Activated B cell treated with CpG ODN at 0.5 μM for 24 hours (primary cell): ENCODE measurements around the gene GALNT9. TPM values are rescaled to one million over a fixed set of nuclear protein-coding genes. Genes with fewer than 3 reads are reported as not detected.

ENCODE experiments used
- ATAC-seq: fragments of 200-7000 bp; cut with Tn5 transposase; one replicate; pipeline ENCODE4 v1.10.0; 2021; ENCODE audit warnings: low read depth, mild to moderate bottlenecking, moderate library complexity
- CTCF ChIA-PET: fragments of 350-600 bp; sonication (Branson Sonifier 250); formaldehyde crosslinking; loops from one replicate; lab custom pipeline; 2021; ENCODE audit warnings: antibody characterized with exemption; lab: Charles Lee
- POLR2A ChIA-PET: fragments of 350-600 bp; sonication (Branson Sonifier 250); formaldehyde crosslinking; loops from one replicate; lab custom pipeline; 2021; ENCODE audit warnings: antibody characterized with exemption; lab: Charles Lee
- DNase-seq: peaks from one replicate; pipeline ENCODE4 v3.0.0; 2022
- H3K27ac Mint-ChIP-seq: one replicate; pipeline ENCODE4 v1.8.0; 2020; ENCODE audit warnings: mixed read lengths
- H3K27me3 Mint-ChIP-seq: one replicate; pipeline ENCODE4 v1.8.0; 2021; ENCODE audit warnings: mixed read lengths
- H3K36me3 Mint-ChIP-seq: one replicate; pipeline ENCODE4 v1.8.0; 2021; ENCODE audit warnings: low read depth, mixed read lengths
- H3K4me1 Mint-ChIP-seq: one replicate; pipeline ENCODE4 v1.8.0; 2021; ENCODE audit warnings: mixed read lengths
- H3K4me3 Mint-ChIP-seq: one replicate; pipeline ENCODE4 v1.8.0; 2020; ENCODE audit warnings: mild to moderate bottlenecking, mixed read lengths
- H3K9me3 Mint-ChIP-seq: one replicate; pipeline ENCODE4 v1.8.0; 2020; ENCODE audit warnings: mixed read lengths
- intact Hi-C: fragments of 100-400 bp; cut with micrococcal nuclease; formaldehyde crosslinking; loops from one replicate; pipeline ENCODE4 v1.15.1; 2024
- total RNA-seq: library from RNA; stranded (reverse); gene quantifications from 2 replicates; pipeline ENCODE4 v1.2.3, GENCODE V29; 2022
- TF ChIP-seq, protein P1 (sequence below): fragments of 200-600 bp; IDR thresholded peaks from one replicate; pipeline ENCODE4 v1.8.0; 2022; ENCODE audit warnings: antibody characterized with exemption, mild to moderate bottlenecking

GALNT9 gene
- total RNA-seq, 1 donor from 2014 or later, result not detected

DNA sequence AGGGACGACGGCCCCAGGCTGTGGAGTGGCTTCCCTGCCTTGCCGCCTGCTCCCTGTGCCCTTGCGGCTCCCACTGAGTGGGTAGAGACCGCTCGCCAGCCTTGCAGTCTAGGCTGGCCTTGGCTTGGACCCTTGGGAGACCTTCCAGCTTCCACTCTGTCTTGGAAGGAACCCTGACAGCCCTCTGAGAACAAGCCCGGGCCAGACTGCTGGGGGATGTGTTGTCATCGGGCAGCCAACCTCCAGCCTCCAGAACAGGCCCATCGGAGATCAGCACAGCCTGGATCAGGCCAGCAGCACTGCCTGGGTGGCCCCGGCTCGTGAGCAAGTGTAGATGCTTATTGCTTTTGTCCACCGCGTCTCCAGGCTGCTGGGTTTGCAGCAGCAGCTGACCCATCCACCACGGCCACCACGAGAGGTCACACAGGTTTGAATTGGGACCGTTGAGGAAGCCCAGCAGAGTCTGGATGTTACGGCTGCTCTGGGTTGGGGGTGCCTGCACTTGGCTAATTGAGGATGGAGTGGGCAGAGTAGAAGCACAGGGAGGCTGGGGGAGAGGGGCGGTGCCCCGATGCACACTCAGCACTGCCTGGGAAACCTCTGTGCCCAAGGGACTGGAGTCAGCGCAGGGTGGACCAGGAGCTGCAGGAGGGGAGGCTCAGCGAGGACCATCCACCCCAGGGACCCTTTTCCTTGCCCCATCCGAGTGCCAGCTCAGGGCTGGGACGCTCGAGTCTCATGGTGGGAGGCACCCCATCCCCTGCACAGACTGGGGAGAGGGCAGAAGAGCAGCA, 129.7 kb downstream of the GALNT9 start:
- CTCF ChIA-PET, result no interaction called here
- H3K27ac Mint-ChIP-seq, result no peak overlapping the region
- no peaks in the 10 kb centered on the region for H3K36me3 Mint-ChIP-seq
- peaks cover 18% of the 10 kb centered on the region for H3K27me3 Mint-ChIP-seq
- DNase-seq (no peak), ATAC-seq (no peak)
- no peaks in the 10 kb centered on the region for H3K4me1 Mint-ChIP-seq
- H3K4me3 Mint-ChIP-seq, result no peak overlapping the region
- POLR2A ChIA-PET, result no interaction called here
- intact Hi-C loops, result no loop called here
- no peaks in the 10 kb centered on the region for H3K9me3 Mint-ChIP-seq
- TF ChIP-seq, protein P1, sequence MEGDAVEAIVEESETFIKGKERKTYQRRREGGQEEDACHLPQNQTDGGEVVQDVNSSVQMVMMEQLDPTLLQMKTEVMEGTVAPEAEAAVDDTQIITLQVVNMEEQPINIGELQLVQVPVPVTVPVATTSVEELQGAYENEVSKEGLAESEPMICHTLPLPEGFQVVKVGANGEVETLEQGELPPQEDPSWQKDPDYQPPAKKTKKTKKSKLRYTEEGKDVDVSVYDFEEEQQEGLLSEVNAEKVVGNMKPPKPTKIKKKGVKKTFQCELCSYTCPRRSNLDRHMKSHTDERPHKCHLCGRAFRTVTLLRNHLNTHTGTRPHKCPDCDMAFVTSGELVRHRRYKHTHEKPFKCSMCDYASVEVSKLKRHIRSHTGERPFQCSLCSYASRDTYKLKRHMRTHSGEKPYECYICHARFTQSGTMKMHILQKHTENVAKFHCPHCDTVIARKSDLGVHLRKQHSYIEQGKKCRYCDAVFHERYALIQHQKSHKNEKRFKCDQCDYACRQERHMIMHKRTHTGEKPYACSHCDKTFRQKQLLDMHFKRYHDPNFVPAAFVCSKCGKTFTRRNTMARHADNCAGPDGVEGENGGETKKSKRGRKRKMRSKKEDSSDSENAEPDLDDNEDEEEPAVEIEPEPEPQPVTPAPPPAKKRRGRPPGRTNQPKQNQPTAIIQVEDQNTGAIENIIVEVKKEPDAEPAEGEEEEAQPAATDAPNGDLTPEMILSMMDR, result no peak

DNA sequence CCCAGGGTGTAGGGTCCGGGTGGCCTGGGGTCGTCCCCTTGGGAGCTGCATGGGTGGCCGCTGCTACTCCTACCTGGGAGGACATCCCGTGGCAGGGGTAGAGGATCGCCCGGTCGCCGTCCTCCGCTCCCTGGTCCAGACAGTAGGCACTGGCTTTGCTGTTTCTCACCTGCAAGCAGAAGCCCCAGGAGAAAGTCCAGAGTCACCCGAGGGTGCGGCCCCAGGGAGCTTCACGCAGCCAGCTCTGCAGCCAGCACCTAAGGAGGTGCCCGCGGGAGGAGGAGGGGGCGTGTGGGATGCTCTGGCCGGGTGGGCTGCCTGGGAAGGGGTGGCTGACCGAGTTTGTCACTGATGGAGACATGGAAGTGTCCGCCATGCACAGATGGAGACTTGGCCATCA, 130.3 kb downstream of the GALNT9 start:
- no peak for DNase-seq
- H3K27ac Mint-ChIP-seq, result no peak overlapping the region
- TF ChIP-seq, protein P1, result no peak
- no peak overlapping the region for H3K4me3 Mint-ChIP-seq
- ChIA-PET CTCF (no interaction called here), POLR2A (no interaction called here)
- intact Hi-C loops, result no loop called here
- H3K36me3 Mint-ChIP-seq, result no peaks in the 10 kb centered on the region
- peaks cover 14% of the 10 kb centered on the region for H3K27me3 Mint-ChIP-seq
- ATAC-seq, result no peak
- H3K4me1 Mint-ChIP-seq, result no peaks in the 10 kb centered on the region
- peaks cover 2% of the 10 kb centered on the region for H3K9me3 Mint-ChIP-seq

DNA sequence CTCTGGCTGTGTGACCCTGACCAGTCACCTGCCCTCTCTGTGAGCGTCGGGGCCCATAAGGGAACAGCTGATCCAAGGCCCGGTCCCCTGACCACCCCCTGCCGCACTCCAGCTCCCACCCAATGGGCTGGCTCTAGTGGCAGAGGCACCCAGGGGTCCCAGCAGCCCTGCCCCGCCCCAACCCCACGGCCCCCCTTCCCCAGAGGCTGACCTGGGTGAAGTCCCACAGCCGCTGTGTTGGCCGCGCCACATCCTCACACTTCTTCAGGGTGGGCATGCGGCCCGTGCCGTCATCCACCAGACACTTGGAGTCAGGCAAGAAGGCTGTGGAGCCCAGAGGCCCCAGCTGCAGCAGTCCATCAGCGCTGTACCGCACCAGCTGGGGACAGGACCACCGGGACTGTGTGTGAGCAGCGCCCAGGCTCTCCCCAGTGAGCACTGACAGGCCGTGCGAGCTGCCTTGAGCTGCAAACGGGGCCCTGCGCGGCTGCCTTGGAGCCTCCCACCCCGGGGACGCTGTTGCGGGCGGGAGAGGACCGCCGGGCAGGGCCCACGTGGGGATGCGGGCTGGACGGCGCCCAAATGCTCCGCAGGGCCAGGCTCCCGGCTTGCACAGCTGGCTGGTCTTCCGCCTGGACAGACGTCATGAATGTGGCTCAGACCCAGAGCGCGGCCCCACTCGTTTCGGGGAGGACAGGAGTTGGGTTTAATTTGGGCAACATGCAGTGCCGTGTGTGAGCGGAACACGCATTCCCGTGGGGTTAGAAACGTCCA, 131.6 kb downstream of the GALNT9 start:
- POLR2A ChIA-PET, result interaction anchor here (0.7 kb wide), 1 partner anchor 9 kb away, joined by 3 read pairs; no protein-coding TSS in a partner anchor
- intact Hi-C loops, result no loop called here
- Mint-ChIP-seq H3K36me3 (no peaks in the 10 kb centered on the region), H3K27ac (no peak overlapping the region), H3K9me3 (peaks cover 6% of the 10 kb centered on the region), H3K27me3 (peaks cover 10% of the 10 kb centered on the region), H3K4me1 (no peaks in the 10 kb centered on the region), H3K4me3 (no peak overlapping the region)
- CTCF ChIA-PET, result no interaction called here
- TF ChIP-seq, protein P1, result no peak
- ATAC-seq (no peak), DNase-seq (no peak)

DNA sequence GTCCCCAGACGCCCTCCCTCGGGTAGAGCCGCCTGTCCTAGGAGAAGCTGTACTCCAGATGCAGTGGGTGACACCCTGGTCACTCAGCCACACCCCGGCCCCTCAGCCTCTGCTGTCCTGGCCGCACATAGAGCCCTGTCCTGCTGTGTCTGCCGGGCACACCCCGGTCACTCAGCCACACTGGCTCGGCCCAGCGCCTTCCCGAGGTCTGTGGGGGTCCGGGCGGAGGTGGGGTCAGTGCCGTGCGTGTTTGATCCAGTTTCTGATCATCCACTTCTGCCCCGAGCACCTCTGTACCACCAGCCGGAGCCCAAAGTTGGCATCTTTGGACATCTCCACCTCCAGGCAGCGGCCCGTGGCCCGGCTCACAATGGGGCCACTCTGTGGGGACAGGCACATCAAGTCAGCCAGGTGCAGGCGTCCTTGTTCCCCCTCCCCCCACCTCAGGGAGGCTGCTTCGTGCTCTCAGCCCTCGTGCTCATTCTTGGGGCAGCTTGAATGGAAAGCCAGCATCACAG, 132.5 kb downstream of the GALNT9 start:
- Mint-ChIP-seq H3K36me3 (no peaks in the 10 kb centered on the region), H3K4me3 (no peak overlapping the region), H3K27ac (no peak overlapping the region), H3K4me1 (no peaks in the 10 kb centered on the region), H3K9me3 (peaks cover 6% of the 10 kb centered on the region), H3K27me3 (peaks cover 4% of the 10 kb centered on the region)
- TF ChIP-seq, protein P1, result no peak
- intact Hi-C loops, result no loop called here
- ATAC-seq (no peak), DNase-seq (no peak)
- ChIA-PET POLR2A (no interaction called here), CTCF (no interaction called here)
